Ishikawa (cell line): ENCODE measurements around the gene OR52K1.

Experiments used
- CEBPB ChIP-seq: IDR thresholded peaks from 2 replicates; pipeline ENCODE4 v1.6.1; 2012
- CREB1 ChIP-seq: IDR thresholded peaks from 2 replicates; pipeline ENCODE4 v1.6.1; 2012; ENCODE audit warnings: low read depth
- EGR1 ChIP-seq: IDR thresholded peaks from 2 replicates; pipeline ENCODE4 v1.6.1; 2012
- EP300 ChIP-seq: IDR thresholded peaks from 2 replicates; pipeline ENCODE4 v1.6.1; 2012; ENCODE audit warnings: borderline replicate concordance
- FOXM1 ChIP-seq: IDR thresholded peaks from 2 replicates; pipeline ENCODE4 v1.6.1; 2012; ENCODE audit warnings: low read depth, borderline replicate concordance
- NFIC ChIP-seq: IDR thresholded peaks from 2 replicates; pipeline ENCODE4 v1.6.1; 2012
- RAD21 ChIP-seq: IDR thresholded peaks from 2 replicates; pipeline ENCODE4 v1.6.1; 2012; ENCODE audit warnings: low read depth
- TAF1 ChIP-seq: IDR thresholded peaks from 2 replicates; pipeline ENCODE4 v1.6.1; 2012; ENCODE audit warnings: low read depth, mild to moderate bottlenecking
- TCF12 ChIP-seq: IDR thresholded peaks from 2 replicates; pipeline ENCODE4 v1.6.1; 2012; ENCODE audit warnings: low read depth
- TEAD4 ChIP-seq: IDR thresholded peaks from 2 replicates; pipeline ENCODE4 v1.6.1; 2012
- YY1 ChIP-seq: IDR thresholded peaks from 2 replicates; pipeline ENCODE4 v1.6.1; 2012; ENCODE audit warnings: low read depth
- ZBTB7A ChIP-seq: IDR thresholded peaks from 2 replicates; pipeline ENCODE4 v1.6.1; 2012; ENCODE audit warnings: low read depth
- TF ChIP-seq, protein P1 (sequence below): IDR thresholded peaks from 2 replicates; pipeline ENCODE4 v1.6.1; 2012
- TF ChIP-seq, protein P2 (sequence below): IDR thresholded peaks from 2 replicates; pipeline ENCODE4 v1.6.1; 2012
- TF ChIP-seq, protein P3 (sequence below): IDR thresholded peaks from 2 replicates; pipeline ENCODE4 v1.6.1; 2012; ENCODE audit warnings: low read depth, mild to moderate bottlenecking

OR52K1 gene

DNA sequence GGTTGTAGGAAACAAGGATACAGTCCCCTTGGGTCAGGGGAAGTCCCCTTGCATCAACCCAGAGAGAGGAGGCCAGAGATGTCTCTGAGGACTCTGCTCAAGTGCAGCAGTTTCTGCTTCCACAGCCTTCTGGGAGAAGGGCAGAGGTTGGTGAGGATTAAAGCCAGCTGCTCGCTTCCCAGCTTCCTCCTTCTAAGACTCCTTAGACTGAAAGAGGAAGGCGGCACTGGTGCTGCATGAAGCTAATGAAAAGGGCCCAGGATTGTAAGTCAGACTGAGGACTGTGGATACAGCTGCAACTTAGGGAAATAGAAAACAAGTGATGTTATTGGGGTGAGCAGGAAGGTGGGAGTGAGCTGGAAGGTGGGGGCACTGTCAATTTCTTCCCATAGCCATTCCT is at the start of gene OR52K1:
Gene OR52K1, plus strand, starts transcription at position 202 of the 400 bp plus-strand sequence. CDS start 6,255 bp downstream, outside the sequence.
- TF ChIP-seq CEBPB, result no peak
- no peak for TF ChIP-seq YY1
- no peak for TF ChIP-seq EP300
- TF ChIP-seq, protein P1, sequence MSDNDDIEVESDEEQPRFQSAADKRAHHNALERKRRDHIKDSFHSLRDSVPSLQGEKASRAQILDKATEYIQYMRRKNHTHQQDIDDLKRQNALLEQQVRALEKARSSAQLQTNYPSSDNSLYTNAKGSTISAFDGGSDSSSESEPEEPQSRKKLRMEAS, result no peak
- TF ChIP-seq FOXM1, result no peak
- no peak for TF ChIP-seq ZBTB7A
- no peak for TF ChIP-seq CREB1
- TF ChIP-seq, protein P2, sequence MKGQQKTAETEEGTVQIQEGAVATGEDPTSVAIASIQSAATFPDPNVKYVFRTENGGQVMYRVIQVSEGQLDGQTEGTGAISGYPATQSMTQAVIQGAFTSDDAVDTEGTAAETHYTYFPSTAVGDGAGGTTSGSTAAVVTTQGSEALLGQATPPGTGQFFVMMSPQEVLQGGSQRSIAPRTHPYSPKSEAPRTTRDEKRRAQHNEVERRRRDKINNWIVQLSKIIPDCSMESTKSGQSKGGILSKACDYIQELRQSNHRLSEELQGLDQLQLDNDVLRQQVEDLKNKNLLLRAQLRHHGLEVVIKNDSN, result no peak
- TF ChIP-seq EGR1, result no peak
- TF ChIP-seq TEAD4, result no peak
- TF ChIP-seq RAD21, result no peak
- TF ChIP-seq, protein P3, sequence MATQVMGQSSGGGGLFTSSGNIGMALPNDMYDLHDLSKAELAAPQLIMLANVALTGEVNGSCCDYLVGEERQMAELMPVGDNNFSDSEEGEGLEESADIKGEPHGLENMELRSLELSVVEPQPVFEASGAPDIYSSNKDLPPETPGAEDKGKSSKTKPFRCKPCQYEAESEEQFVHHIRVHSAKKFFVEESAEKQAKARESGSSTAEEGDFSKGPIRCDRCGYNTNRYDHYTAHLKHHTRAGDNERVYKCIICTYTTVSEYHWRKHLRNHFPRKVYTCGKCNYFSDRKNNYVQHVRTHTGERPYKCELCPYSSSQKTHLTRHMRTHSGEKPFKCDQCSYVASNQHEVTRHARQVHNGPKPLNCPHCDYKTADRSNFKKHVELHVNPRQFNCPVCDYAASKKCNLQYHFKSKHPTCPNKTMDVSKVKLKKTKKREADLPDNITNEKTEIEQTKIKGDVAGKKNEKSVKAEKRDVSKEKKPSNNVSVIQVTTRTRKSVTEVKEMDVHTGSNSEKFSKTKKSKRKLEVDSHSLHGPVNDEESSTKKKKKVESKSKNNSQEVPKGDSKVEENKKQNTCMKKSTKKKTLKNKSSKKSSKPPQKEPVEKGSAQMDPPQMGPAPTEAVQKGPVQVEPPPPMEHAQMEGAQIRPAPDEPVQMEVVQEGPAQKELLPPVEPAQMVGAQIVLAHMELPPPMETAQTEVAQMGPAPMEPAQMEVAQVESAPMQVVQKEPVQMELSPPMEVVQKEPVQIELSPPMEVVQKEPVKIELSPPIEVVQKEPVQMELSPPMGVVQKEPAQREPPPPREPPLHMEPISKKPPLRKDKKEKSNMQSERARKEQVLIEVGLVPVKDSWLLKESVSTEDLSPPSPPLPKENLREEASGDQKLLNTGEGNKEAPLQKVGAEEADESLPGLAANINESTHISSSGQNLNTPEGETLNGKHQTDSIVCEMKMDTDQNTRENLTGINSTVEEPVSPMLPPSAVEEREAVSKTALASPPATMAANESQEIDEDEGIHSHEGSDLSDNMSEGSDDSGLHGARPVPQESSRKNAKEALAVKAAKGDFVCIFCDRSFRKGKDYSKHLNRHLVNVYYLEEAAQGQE, result no peak
- TF ChIP-seq TAF1, result no peak
- TF ChIP-seq TCF12, result no peak

DNA sequence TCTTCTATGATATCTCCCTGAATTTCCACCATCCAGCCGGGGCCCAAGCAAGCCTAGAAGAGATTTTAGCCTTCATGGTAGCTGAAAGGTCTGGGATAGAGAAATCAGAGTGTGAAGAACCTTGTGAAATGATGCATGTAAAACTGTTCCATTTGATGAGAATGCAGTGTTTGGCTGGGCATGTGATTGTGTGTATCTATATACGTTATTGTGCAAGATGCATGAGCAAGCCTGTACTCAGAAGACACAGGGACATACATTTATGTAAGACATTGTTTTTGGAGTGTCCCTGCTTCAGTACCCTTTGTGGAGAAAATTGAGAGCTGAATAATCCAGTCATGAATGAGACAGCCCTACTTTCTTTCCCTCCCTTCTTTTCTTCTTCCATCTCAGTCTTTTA is 48.6 kb upstream of the OR52K1 start:
- no peak for TF ChIP-seq TAF1
- TF ChIP-seq, protein P2, result no peak
- no peak for TF ChIP-seq TCF12
- no peak for TF ChIP-seq ZBTB7A
- TF ChIP-seq NFIC, result no peak
- no peak for TF ChIP-seq RAD21
- TF ChIP-seq, protein P1, result no peak
- no peak for TF ChIP-seq FOXM1
- TF ChIP-seq, protein P3, result no peak
- no peak for TF ChIP-seq TEAD4
- TF ChIP-seq EP300, result no peak
- no peak for TF ChIP-seq YY1
- no peak for TF ChIP-seq CREB1
- no peak for TF ChIP-seq EGR1
- TF ChIP-seq CEBPB, result no peak

DNA sequence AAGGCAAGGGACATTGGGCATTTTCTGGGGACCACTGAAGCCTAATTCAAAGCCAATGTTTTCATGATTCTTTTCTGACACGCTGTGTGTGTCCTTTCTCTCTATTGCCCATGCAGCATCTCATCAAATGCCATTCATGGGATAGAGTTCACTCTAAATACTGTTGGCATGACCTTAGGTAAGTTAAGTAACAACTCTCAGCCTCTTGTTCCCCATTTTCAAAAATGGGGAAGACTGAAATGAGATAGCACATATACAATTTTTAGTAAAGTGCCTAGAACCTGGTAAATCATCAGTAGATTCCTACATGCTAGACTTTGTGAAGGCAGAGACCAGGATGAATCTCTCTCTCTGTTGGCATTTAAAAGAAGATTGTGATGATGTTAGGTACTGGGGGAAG is 46.0 kb upstream of the OR52K1 start:
- TF ChIP-seq NFIC (no peak), TEAD4 (no peak), CEBPB (no peak), RAD21 (no peak), YY1 (no peak), TAF1 (no peak), TCF12 (no peak), EP300 (no peak), CREB1 (no peak)
- TF ChIP-seq, protein P3, result no peak
- TF ChIP-seq, protein P1, result no peak

DNA sequence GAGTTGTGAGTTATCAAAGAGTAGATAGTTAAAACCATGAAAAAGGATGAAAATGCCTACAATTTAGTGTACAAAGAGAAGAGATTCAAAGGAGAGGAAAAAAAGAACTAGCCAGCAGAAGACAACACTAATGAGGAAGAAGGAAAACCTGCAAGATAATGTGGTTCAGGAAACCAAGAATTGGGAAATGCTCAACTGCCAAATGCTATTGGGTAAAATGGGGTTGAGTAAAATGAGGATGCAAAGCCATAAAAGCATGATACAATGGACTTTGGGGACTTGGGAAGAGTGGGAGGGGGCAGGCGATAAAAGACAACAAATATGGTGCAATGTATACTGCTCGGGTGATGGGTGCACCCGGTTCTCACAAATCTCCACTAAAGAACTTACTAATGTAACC is 40.9 kb upstream of the OR52K1 start:
- TF ChIP-seq CEBPB (no peak), EP300 (no peak), CREB1 (no peak), RAD21 (no peak), TAF1 (no peak), YY1 (no peak), ZBTB7A (no peak), NFIC (no peak), EGR1 (no peak), TEAD4 (no peak), TCF12 (no peak), FOXM1 (no peak)
- TF ChIP-seq, protein P2, result no peak
- TF ChIP-seq, protein P1, result no peak
- TF ChIP-seq, protein P3, result no peak
